Lung (tissue), 12 donors: ENCODE measurements around the gene FBXL17. TPM values are rescaled to one million over a fixed set of nuclear protein-coding genes. Genes with fewer than 3 reads are reported as not detected.

ENCODE experiments used
- ATAC-seq: fragments of 200-7000 bp; cut with Tn5 transposase; one replicate; pipeline ENCODE4 v1.9.1; 2020; ENCODE audit warnings: moderate number of reproducible peaks; ENCODE audit not compliant: insufficient read depth, low FRiP score
- DNase-seq, 3 donors: peaks; one replicate each; pipeline ENCODE4 v3.0.0-alpha.2; 2013 to 2017
- H3K27ac ChIP-seq, 2 donors: one replicate each; pipeline ENCODE4 v1.5.1; 2013; ENCODE audit warnings: mild to moderate bottlenecking in 2 of 2, moderate library complexity in 2 of 2, control low read depth in 1 of 2, inconsistent platforms in 1 of 2, low read depth in 1 of 2, low read length in 1 of 2
- H3K27me3 ChIP-seq, 3 donors: one replicate each; pipeline ENCODE4 v1.5.1; 2013; ENCODE audit warnings: low read length in 2 of 3; ENCODE audit not compliant: control insufficient read depth in 3 of 3, insufficient read depth in 3 of 3
- H3K36me3 ChIP-seq, 4 donors: one replicate each; pipeline ENCODE4 v1.5.1; 2013; ENCODE audit warnings: low read length in 4 of 4, mild to moderate bottlenecking in 1 of 4, moderate library complexity in 1 of 4; ENCODE audit not compliant: control insufficient read depth in 4 of 4, insufficient read depth in 4 of 4
- H3K4me1 ChIP-seq, 5 donors: one replicate each; pipeline ENCODE4 v1.5.1; 2013; ENCODE audit warnings: low read length in 5 of 5, mild to moderate bottlenecking in 2 of 5, moderate library complexity in 1 of 5; ENCODE audit not compliant: control insufficient read depth in 5 of 5, insufficient read depth in 5 of 5
- H3K4me3 ChIP-seq: one replicate; pipeline ENCODE4 v1.5.1; 2013; ENCODE audit warnings: mild to moderate bottlenecking, control low read depth, moderate library complexity
- H3K9ac ChIP-seq, 2 donors: one replicate each; pipeline ENCODE4 v1.5.1; 2013; ENCODE audit warnings: low read length in 2 of 2, control low read depth in 1 of 2; ENCODE audit not compliant: insufficient read depth in 1 of 2
- H3K9me3 ChIP-seq, 4 donors: one replicate each; pipeline ENCODE4 v1.5.1; 2013; ENCODE audit warnings: low read length in 3 of 4, mild to moderate bottlenecking in 1 of 4, moderate library complexity in 1 of 4; ENCODE audit not compliant: control insufficient read depth in 4 of 4, insufficient read depth in 3 of 4
- CTCF ChIP-seq: IDR thresholded peaks from 2 replicates; pipeline ENCODE4 v1.5.1; 2012; ENCODE audit warnings: mild to moderate bottlenecking; ENCODE audit errors: control extremely low read depth, extremely low read depth
- WGBS, 2 donors: extraction: QIAGEN DNeasy Blood & Tissue Kit; methylation state at CpG; one replicate each; pipeline ENCODE4 v1.1.7; 2013; 5-methylcytosine and 5-hydroxymethylcytosine counted together
- polyA plus RNA-seq, 2 donors: library from polyadenylated mRNA; stranded (reverse); fragments of 200-250 nt; gene quantifications; one replicate each; pipeline ENCODE4 v1.2.1, GENCODE V29; 2013
- total RNA-seq, 2 donors: library from RNA; depleted of rRNA in 1 of 2; stranded (reverse); fragments of >200 nt in 1 of 2; gene quantifications; one replicate each; pipeline ENCODE4 v1.2.1, GENCODE V29; 2014 to 2021
- donor health status: control.
- donor health status: control.
- donor health status: Bipolar disorder and iron deficiency.
- donor health status: healthy.
- donor health status: DM: yes; HTN: yes; CAD: no.

FBXL17 gene
- total and polyA plus RNA-seq, 4 donors = 4.0 to 23.9 (median 13.6) TPM

- no peak overlapping the region for H3K4me3 ChIP-seq
- H3K9ac ChIP-seq = no peak overlapping the region
- no peaks in the 10 kb centered on the region for H3K4me1 ChIP-seq
- H3K9me3 ChIP-seq = no peaks in the 10 kb centered on the region
- H3K27ac ChIP-seq = no peak overlapping the region
- ATAC-seq (no peak), DNase-seq (no peak)
- no peak for TF ChIP-seq CTCF
- H3K27me3 ChIP-seq = no peaks in the 10 kb centered on the region
- H3K36me3 ChIP-seq = no peaks in the 10 kb centered on the region
Measured at GRCh38 chr5:108297042-108297601, 84.8 kb downstream of the FBXL17 start.

DNA sequence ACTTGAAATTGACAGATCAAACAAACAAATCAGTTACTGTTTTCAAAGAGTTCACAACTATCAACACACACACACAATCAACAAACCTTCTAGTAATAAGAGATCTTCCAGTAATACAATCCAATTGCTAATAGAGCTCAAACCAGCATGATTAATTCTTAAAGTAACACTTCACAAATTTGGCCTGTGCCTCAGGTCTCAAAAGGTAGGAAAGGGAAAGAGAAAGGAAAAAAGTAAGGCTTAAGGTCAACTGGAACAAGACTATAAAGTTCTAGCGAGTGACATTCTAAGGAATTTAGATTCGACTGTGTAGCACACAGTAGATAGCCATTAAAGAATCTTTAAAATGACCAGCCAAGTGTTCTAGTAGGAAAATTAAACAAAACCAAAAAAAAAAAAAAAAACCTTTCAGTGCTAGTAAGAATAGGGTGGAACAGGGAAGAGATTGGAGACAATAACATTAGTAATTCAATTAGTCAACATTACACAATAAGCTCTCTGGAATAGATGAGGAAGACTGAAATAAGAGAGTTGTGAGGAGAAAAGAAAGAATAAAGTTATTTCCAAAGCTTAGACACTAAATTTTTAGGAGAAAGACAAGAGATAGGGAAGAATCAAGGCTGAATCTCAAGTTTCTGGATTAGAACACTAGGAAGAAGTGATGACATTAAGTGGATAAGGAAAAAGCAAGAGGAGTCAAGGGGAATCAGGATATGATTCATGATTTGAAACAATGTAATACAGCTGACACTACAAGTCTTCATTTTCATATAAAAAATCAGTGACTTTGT, 86.1 kb downstream of the FBXL17 start:
- H3K27me3 ChIP-seq = no peaks in the 10 kb centered on the region
- H3K9me3 ChIP-seq = no peaks in the 10 kb centered on the region
- H3K36me3 ChIP-seq = no peaks in the 10 kb centered on the region
- no peak for ATAC-seq
- H3K9ac ChIP-seq = no peak overlapping the region
- TF ChIP-seq CTCF = no peak
- no peak for DNase-seq
- H3K4me1 ChIP-seq = no peaks in the 10 kb centered on the region
- H3K27ac ChIP-seq = no peak overlapping the region
- 79 to 96% methylated on average over 2 of the region's 2 CpGs for WGBS, 2 donors
- H3K4me3 ChIP-seq = no peak overlapping the region

- Histone ChIP-seq H3K9me3 (peaks cover 0 to 3% (median 0%) of the 10 kb centered on the region in 4 donors), H3K9ac (no peak overlapping the region), H3K27me3 (no peaks in the 10 kb centered on the region), H3K36me3 (no peaks in the 10 kb centered on the region), H3K4me1 (peaks cover 0 to 6% (median 0%) of the 10 kb centered on the region in 5 donors), H3K4me3 (no peak overlapping the region), H3K27ac (no peak overlapping the region)
- DNase-seq (no peak), ATAC-seq (no peak)
- TF ChIP-seq CTCF = no peak
Measured at GRCh38 chr5:108280960-108281569, 100.8 kb downstream of the FBXL17 start.
